Measurements from ENCODE around the gene APOBEC2. TPM values are rescaled to one million over a fixed set of nuclear protein-coding genes. Genes with fewer than 3 reads are reported as not detected.
A peak's percentile ranks its signal among the peaks of the same experiment; 100 is the strongest.
"Not testable (repeated sequence)": the region's sequence is repeated elsewhere in the genome, so short reads cannot be mapped to it uniquely, and the experiment has no call there.

The APOBEC2 gene
- total RNA-seq (not detected), polyA plus RNA-seq (ENCODE audit: insufficient read depth, low read depth, low replicate concordance) (not detected)
- long read RNA-seq, donor 1, partial matches to known transcripts: 0 of 1 reads
- long read RNA-seq, donor 1, other reads (novel, unspliced or antisense): 0 of 1 reads
- long read RNA-seq, donor 2: 0 reads
- long read RNA-seq, donor 3, partial matches to known transcripts: 27 of 51 reads
- long read RNA-seq, donor 3, other reads (novel, unspliced or antisense): 24 of 51 reads
- long read RNA-seq, donor 4: 0 reads
- long read RNA-seq, donor 5: 0 reads
- long read RNA-seq, donor 6, partial matches to known transcripts: 27 of 61 reads
- long read RNA-seq, donor 6, other reads (novel, unspliced or antisense): 33 of 61 reads
- long read RNA-seq, donor 7: 0 reads
- long read RNA-seq, donor 8, partial matches to known transcripts: 5 of 29 reads
- long read RNA-seq, donor 8, other reads (novel, unspliced or antisense): 23 of 29 reads
- long read RNA-seq, donor 9: 0 reads
- long read RNA-seq, donor 10: 0 reads

- no peak for FAIRE-seq
- H3K27me3 ChIP-seq (ENCODE audit: control insufficient read depth, insufficient read depth, low read length): no peaks in the 10 kb centered on the region
- H3K4me3 ChIP-seq (ENCODE audit: low read length in 3 of 3): no peak within 1 kb of the TSS
- TF ChIP-seq, protein P1, sequence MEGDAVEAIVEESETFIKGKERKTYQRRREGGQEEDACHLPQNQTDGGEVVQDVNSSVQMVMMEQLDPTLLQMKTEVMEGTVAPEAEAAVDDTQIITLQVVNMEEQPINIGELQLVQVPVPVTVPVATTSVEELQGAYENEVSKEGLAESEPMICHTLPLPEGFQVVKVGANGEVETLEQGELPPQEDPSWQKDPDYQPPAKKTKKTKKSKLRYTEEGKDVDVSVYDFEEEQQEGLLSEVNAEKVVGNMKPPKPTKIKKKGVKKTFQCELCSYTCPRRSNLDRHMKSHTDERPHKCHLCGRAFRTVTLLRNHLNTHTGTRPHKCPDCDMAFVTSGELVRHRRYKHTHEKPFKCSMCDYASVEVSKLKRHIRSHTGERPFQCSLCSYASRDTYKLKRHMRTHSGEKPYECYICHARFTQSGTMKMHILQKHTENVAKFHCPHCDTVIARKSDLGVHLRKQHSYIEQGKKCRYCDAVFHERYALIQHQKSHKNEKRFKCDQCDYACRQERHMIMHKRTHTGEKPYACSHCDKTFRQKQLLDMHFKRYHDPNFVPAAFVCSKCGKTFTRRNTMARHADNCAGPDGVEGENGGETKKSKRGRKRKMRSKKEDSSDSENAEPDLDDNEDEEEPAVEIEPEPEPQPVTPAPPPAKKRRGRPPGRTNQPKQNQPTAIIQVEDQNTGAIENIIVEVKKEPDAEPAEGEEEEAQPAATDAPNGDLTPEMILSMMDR (IDR thresholded peaks at IDR 0.05; ENCODE audit: borderline replicate concordance, extremely low read depth, insufficient read depth): no peak
- no peak within 1 kb of the TSS for H3K9ac ChIP-seq (ENCODE audit: low read length in 3 of 3)
- no peak for DNase-seq
- H3K4me1 ChIP-seq (ENCODE audit: control insufficient read depth in 2 of 3, insufficient read depth in 2 of 3, low read depth in 1 of 3, low read length in 3 of 3): no peaks in the 10 kb centered on the region
- no peak within 1 kb of the TSS for H3K27ac ChIP-seq (ENCODE audit: low read depth in 2 of 2, low read length in 2 of 2)
- no peaks in the 10 kb centered on the region for H3K36me3 ChIP-seq (ENCODE audit: control insufficient read depth in 2 of 3, insufficient read depth in 3 of 3, low read length in 3 of 3)
- intact Hi-C loops (cut with DNase I): no loop called here
- no peaks in the 10 kb centered on the region for H3K9me3 ChIP-seq (ENCODE audit: control insufficient read depth in 2 of 3, insufficient read depth in 1 of 3, low read length in 3 of 3)
Observed at GRCh38 chr6:41053041-41053440, at the start of gene APOBEC2. Gene APOBEC2 (plus strand): TSS chr6:41053202. CDS start chr6:41053348, 146 bp downstream.

GRCh38 chr6:41006217-41006616 is 46.8 kb upstream of the APOBEC2 start:
- H3K36me3 ChIP-seq (ENCODE audit: control insufficient read depth in 2 of 3, insufficient read depth in 3 of 3, low read length in 3 of 3); intact Hi-C loops (cut with DNase I); H3K27ac ChIP-seq (ENCODE audit: low read depth in 2 of 2, low read length in 2 of 2); H3K4me3 ChIP-seq (ENCODE audit: low read length in 3 of 3); H3K27me3 ChIP-seq (ENCODE audit: control insufficient read depth, insufficient read depth, low read length); H3K9ac ChIP-seq (ENCODE audit: low read length in 3 of 3); H3K4me1 ChIP-seq (ENCODE audit: control insufficient read depth in 2 of 3, insufficient read depth in 2 of 3, low read depth in 1 of 3, low read length in 3 of 3); H3K9me3 ChIP-seq (ENCODE audit: control insufficient read depth in 2 of 3, insufficient read depth in 1 of 3, low read length in 3 of 3): not testable (repeated sequence)
- TF ChIP-seq, protein P1 (IDR thresholded peaks at IDR 0.05; ENCODE audit: borderline replicate concordance, extremely low read depth, insufficient read depth): peak; percentile 70
- DNase-seq (peak in 4 of 5 donors; percentile 58 to 60 (median 59)), FAIRE-seq (peak; percentile 38)

- DNase-seq; FAIRE-seq; H3K27ac ChIP-seq (ENCODE audit: low read depth in 2 of 2, low read length in 2 of 2); H3K36me3 ChIP-seq (ENCODE audit: control insufficient read depth in 2 of 3, insufficient read depth in 3 of 3, low read length in 3 of 3); H3K4me3 ChIP-seq (ENCODE audit: low read length in 3 of 3); H3K9me3 ChIP-seq (ENCODE audit: control insufficient read depth in 2 of 3, insufficient read depth in 1 of 3, low read length in 3 of 3); H3K9ac ChIP-seq (ENCODE audit: low read length in 3 of 3); intact Hi-C loops (cut with DNase I); H3K27me3 ChIP-seq (ENCODE audit: control insufficient read depth, insufficient read depth, low read length); H3K4me1 ChIP-seq (ENCODE audit: control insufficient read depth in 2 of 3, insufficient read depth in 2 of 3, low read depth in 1 of 3, low read length in 3 of 3): not testable (repeated sequence)
Observed at GRCh38 chr6:41006980-41007379, 46.0 kb upstream of the APOBEC2 start.

GRCh38 chr6:41008011-41008410 is 45.0 kb upstream of the APOBEC2 start:
- Histone ChIP-seq H3K9ac (ENCODE audit: low read length in 3 of 3) (no peak overlapping the region), H3K9me3 (ENCODE audit: control insufficient read depth in 2 of 3, insufficient read depth in 1 of 3, low read length in 3 of 3) (no peaks in the 10 kb centered on the region), H3K27me3 (ENCODE audit: control insufficient read depth, insufficient read depth, low read length) (no peaks in the 10 kb centered on the region), H3K36me3 (ENCODE audit: control insufficient read depth in 2 of 3, insufficient read depth in 3 of 3, low read length in 3 of 3) (no peaks in the 10 kb centered on the region), H3K27ac (ENCODE audit: low read depth in 2 of 2, low read length in 2 of 2) (no peak overlapping the region), H3K4me3 (ENCODE audit: low read length in 3 of 3) (no peak overlapping the region), H3K4me1 (ENCODE audit: control insufficient read depth in 2 of 3, insufficient read depth in 2 of 3, low read depth in 1 of 3, low read length in 3 of 3) (peaks cover 0 to 4% (median 0%) of the 10 kb centered on the region in 3 donors)
- TF ChIP-seq, protein P1 (IDR thresholded peaks at IDR 0.05; ENCODE audit: borderline replicate concordance, extremely low read depth, insufficient read depth): no peak
- intact Hi-C loops (cut with DNase I): no loop called here
- FAIRE-seq (no peak), DNase-seq (no peak)

All from kidney (tissue), 22 donors.